ENCODE results near the gene RNF138.
"Not testable (repeated sequence)": the region's sequence is repeated elsewhere in the genome, so short reads cannot be mapped to it uniquely, and the experiment has no call there.

RNF138 gene

GRCh38 chr18:32096946-32097345, 5.3 kb downstream of the RNF138 start:
- DNase-seq, result no peak

DNA sequence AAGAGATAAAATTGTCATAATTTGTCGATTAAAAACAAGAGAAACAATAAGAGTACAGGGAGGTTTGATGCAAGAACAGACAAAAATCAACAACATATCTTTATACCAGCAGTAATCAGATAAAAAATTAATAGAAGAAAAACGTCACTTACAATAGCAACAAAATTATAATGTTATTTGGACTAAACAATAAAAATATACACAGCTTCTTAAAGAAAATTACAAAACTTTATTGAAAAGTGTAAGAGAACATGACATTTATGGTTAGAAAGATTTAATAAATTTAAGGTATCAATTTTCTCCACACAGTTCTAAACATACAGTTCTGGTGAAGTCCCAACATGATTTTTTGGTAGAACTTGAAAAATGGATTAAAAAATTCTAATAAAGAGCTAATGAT, 12.8 kb downstream of the RNF138 start:
- DNase-seq, result no peak

DNA sequence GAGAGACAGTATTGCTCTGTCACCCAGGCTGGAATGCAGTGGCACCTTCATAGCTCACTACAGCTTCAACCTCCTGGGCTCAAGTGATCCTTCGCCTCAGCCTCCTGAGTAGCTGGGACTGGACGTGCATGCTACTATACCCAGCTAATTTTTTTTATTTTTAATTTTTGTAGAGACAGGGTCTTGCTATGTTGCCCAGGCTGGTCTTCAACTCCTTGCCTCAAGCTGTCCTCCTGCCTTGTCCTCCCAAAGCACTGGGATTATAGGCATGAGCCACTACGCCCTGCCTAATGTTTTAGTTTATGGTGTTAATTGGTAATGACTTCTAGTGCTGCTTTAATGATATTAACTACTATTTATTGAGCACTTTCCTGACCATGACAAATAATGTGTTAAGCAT, 18.3 kb downstream of the RNF138 start:
- no peak for DNase-seq

- no peak for DNase-seq
Observed at GRCh38 chr18:32111706-32112105, 20.0 kb downstream of the RNF138 start.

DNA sequence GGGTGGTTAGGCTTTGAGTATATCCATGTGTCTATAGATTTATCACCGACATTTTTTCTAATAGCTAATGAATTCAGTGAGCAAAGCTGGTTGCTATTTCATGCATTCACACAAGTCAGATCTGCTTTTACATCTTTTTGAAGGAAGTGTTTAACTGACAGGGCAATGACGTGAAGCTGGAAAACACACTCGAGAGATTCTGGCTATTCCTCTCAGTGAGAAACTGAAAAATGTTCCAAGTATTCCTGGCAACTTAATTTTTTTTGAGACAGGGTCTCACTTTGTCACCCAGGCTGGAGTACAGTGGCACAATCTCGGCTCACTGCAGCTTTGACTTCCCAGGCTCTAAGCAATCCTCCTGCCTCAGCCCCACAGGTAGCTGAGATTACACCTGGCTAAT, 21.2 kb downstream of the RNF138 start:
- no peak for DNase-seq

DNA sequence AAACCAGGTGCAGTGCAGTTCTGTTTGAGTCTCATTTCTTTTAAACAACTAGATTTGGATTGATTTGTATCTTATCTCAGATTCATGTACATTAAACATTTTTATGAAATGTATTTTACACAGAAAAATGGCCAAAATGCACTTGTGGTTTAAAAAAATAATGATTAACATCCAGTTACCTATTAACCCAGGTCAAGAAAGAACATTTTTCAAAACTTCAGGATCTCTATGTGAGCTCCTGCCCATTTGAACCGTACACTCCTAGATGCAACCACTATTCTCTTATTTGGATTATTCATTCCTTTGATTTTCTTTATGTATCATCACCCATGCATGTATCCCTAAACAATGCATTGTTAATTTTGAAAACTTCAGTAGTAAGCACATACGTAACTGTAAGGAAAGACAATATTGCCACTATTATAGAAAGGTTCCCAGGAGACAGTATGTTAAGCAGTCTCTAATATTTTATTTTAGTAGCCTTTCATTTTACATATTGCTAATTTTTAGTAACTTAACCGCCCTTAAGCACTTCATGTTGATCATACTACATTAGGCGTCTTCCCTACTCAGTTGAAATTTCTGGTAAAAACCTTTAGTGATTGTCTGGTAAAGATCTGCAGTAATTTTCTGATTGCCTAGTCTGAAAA, 22.7 kb downstream of the RNF138 start:
- no peak for DNase-seq

DNA sequence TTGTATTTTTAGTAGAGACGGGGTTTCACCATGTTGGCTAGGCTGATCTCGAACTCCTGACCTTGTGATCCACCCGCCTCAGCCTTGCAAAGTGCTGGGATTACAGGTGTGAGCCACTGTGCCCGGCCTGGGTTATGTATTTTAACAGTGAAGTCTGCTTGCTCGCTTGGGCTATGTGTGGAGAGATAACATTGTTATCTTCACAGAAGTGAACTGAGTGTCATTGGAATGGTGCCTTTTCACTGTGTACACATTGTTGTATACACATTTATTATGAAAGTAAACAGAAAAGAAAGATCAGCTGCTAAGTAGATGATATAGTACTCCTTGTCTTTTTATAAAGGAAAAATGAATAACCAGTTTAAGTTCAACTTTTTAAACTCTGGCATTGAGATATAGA, 30.4 kb downstream of the RNF138 start:
- no peak for DNase-seq

GRCh38 chr18:32126538-32126937, 34.9 kb downstream of the RNF138 start:
- no peak for DNase-seq

DNA sequence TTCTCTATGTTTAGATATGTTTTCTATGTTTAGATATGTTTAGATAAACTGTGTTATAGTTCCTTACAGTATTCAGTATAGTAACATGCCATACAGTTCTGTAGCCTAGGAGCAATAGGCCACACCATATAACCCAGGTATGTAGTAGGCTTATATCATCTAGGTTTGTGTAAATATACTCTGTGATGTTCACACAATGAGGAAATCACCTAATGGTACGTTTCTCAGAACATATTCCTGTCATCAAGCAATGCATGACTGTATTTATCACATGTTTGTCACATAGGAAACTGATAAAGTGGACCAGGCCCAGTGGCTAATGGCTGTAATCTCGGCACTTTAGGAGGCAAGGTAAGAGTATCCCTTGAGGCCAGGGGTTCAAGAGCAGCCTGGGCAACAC, 44.0 kb downstream of the RNF138 start:
- no peak for DNase-seq

- DNase-seq, result no peak
Observed at GRCh38 chr18:32138332-32138982, 46.8 kb downstream of the RNF138 start.

DNA sequence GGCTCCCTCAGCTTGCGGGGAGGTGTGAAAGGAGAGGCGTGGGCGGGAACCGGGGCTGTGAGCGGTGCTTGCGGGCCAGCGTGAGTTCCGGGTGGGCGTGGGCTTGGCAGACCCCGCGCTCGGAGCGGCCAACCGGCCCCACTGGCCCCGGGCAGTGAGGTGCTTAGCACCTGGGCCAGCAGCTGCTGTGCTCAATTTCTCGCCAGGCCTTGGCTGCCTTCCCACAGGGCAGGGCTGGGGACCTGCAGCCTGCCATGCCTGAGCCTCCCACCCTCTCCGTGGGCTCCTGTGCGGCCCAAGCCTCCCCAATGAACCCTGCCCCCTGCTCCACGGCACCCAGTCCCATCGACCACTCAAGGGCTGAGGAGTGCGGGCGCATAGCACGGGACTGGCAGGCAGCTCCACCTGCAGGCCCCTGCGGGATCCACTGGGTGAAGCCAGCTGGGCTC, 48.2 kb downstream of the RNF138 start:
- no peak for DNase-seq

- no peak for DNase-seq
Observed at GRCh38 chr18:32148185-32148870, 56.7 kb downstream of the RNF138 start.

- no peak for DNase-seq
Observed at GRCh38 chr18:32152705-32153448, 61.2 kb downstream of the RNF138 start.

GRCh38 chr18:32156855-32157254, 65.2 kb downstream of the RNF138 start:
- DNase-seq, result no peak

DNA sequence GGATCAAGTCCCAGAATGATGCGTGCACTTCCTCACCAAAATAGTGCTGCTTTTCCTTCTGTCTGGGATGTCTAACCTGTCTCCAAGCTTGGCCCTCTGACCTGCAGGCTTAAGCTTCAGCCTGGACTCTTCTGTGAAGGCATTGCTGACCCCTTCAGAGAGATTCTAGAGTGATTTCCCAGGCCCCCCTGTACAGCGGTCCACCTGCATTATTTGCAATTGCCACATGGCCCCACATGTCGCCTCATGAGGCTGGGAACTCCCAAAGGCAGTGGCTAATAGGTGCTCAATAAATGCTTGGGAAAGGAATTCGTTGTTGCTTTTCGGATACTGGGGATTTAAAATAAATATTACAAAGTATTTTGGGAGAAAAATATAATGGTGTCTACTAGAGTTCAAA, 65.9 kb downstream of the RNF138 start:
- DNase-seq, result no peak

DNA sequence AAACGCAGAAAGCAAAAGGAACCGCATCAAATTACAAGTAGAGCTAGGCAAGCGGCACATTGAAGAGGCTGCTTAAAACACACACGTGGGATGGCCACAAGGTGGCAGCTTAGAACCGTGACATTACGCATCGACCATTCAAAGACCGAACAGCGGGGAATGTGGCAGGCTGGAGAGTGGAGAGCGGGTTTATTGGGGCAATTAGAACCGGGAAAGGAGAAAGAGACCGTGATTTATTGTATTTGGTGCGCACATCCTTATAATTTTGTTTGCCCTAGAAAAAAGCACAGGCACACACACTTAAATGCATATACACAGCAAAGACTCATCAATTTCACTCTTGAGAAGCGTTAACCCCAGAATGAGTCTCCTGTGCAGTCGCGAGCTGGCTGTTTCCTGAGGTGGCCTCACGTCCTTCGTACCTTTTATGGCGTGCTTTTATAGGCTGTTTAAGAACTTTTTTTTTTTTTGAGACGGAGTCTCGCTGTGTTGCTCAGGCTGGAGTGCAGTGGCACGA, 66.5 kb downstream of the RNF138 start:
- DNase-seq, result peak; percentile 84

- DNase-seq, result not testable (repeated sequence)
Observed at GRCh38 chr18:32158631-32159030, 67.0 kb downstream of the RNF138 start.

- no peak for DNase-seq
Observed at GRCh38 chr18:32160547-32160946, 68.9 kb downstream of the RNF138 start.

DNA sequence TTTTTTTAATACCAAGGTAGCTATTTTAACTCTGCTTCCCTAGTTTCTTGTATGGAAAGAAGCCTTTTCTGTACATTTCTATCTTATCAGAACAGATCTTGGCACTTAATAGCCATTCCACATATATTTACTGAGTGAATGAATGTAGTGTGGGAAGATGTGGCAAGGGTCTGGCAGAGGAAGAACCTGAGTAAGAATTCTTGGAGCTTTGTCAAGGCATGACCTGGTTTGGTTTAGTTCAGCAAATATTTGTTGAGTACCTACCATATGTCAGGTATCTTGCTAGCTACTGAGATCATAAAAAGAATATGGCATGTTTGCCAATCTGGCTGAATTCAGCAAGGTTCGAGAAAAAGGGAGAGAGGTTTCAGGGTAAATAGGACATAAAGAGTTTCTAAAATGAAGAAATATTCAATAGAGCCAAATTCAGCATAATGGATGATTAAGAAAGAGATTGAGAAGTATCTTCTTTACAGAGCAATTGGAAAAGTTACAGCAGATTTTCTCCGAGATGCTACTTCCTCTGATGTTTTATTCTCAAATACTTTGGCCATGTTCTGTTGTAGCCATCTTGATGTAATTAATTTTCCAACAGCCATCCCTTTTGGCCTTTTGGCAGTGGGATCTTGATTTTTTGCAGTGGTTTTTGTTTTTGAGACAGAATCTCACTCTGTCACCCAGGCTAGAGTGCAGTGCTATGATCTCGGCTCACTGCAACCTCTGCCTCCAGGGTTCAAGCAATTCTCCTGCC, 76.5 kb downstream of the RNF138 start:
- no peak for DNase-seq

- no peak for DNase-seq
Observed at GRCh38 chr18:32173654-32174053, 82.0 kb downstream of the RNF138 start.

DNA sequence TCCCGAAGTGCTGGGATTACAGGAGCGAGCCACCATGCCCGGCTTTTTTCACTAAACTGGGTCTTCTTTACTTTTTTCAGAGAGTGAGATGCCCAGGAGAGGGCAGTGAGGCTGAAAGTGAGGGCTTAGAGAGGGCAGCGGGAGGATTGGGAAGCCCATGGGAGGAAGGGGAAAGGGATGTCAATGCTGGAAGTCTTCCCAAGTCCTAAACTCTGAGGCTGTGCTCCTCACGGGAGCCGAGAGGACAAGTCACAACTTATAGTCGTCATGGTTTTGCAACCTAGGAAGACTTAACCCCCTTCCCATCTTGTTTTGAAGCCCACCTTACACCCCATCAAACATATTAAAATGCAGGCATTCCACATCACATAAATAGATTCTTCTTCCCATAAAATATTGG, 83.0 kb downstream of the RNF138 start:
- no peak for DNase-seq

DNA sequence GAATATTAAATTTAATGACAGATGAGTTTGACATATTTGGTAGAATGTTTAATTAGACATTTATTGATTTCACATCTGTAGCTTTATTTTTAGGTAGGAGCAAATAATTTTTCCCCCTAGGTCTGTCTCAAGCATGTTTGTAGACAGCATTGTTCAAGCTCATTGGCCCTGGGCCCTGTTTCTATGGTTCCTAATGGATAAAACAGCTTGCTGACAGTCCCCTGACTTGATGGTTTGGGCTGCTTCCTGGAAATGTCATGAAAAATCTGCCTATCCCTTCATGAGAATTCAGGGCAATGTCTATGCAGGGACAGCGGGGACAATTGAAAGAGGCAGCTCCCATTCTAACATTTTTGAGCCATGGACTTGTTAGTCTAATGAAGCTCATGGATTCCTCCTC, 83.6 kb downstream of the RNF138 start:
- DNase-seq, result no peak

DNA sequence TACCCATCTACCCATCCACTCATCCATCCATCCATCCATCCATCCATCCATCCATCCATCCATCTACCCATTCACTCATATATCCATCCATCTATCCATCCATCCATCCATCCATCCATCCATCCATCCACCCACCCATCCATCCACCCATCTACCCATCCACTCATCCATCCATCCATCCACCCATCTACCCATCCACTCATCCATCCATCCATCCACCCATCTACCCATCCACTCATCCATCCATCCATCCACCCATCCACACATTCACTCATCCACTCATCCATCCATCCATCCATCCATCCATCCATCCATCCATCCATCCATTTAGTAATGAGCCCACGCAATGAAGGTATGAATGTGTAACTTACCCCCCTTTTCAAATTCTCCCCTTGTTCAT, 85.1 kb downstream of the RNF138 start:
- DNase-seq, result not testable (repeated sequence)

Data from NCI-H1105 (cell line).